Keratinocyte (primary cell): Measurements from ENCODE around the gene SLC1A5. TPM values are rescaled to one million over a fixed set of nuclear protein-coding genes. Genes with fewer than 3 reads are reported as not detected.
"Not testable (repeated sequence)": the region's sequence is repeated elsewhere in the genome, so short reads cannot be mapped to it uniquely, and the experiment has no call there.

Experiments
- DNase-seq: peaks from one replicate; pipeline ENCODE4 v3.0.0-alpha.2; 2011; ENCODE audit warnings: low read depth, missing footprints, low spot score
- FAIRE-seq: peaks from 2 replicates; lab custom pipeline; 2011; peaks lifted over from hg19 to GRCh38; lab: Jason Lieb, UNC
- H2AFZ ChIP-seq: 2 replicates; pipeline ENCODE4 v1.6.0; 2012; ENCODE audit warnings: low read length, control low read depth, inconsistent platforms; ENCODE audit not compliant: control insufficient read depth
- H3K27ac ChIP-seq: 2 replicates; pipeline ENCODE4 v1.5.1; 2011; ENCODE audit warnings: low read length; ENCODE audit not compliant: control insufficient read depth, insufficient read depth
- H3K27me3 ChIP-seq: 3 replicates; pipeline ENCODE4 v1.6.0; 2011; ENCODE audit warnings: low read length; ENCODE audit not compliant: control insufficient read depth, insufficient read depth; ENCODE audit errors: extremely low read depth
- H3K36me3 ChIP-seq, 2 experiments: 2 replicates in 1 of 2; 3 replicates in 1 of 2; pipeline ENCODE4 v1.5.1; 2011; ENCODE audit warnings: low read length in 2 of 2, mild to moderate bottlenecking in 1 of 2; ENCODE audit not compliant: control insufficient read depth in 2 of 2, insufficient read depth in 2 of 2; ENCODE audit errors: extremely low read depth in 1 of 2
- H3K4me1 ChIP-seq: 3 replicates; pipeline ENCODE4 v1.5.1; 2011; ENCODE audit warnings: low read length; ENCODE audit not compliant: control insufficient read depth, insufficient read depth; ENCODE audit errors: extremely low read depth
- H3K4me2 ChIP-seq: 3 replicates; pipeline ENCODE4 v1.6.0; 2011; ENCODE audit warnings: low read depth, low read length; ENCODE audit not compliant: control insufficient read depth, insufficient read depth; ENCODE audit errors: extremely low read depth
- H3K4me3 ChIP-seq, 3 experiments: fragments of 200-600 bp in 1 of 3; sonication (generic) in 1 of 3; 2 replicates in 2 of 3; 3 replicates in 1 of 3; pipeline ENCODE4 v1.5.1; 2011 to 2016; ENCODE audit warnings: low read length in 3 of 3, mild to moderate bottlenecking in 3 of 3, control low read depth in 2 of 3, inconsistent platforms in 1 of 3, low read depth in 1 of 3, mixed read lengths in 1 of 3, mixed run types in 1 of 3, moderate library complexity in 1 of 3; ENCODE audit not compliant: control insufficient read depth in 2 of 3, insufficient read depth in 2 of 3; ENCODE audit errors: extremely low read depth in 1 of 3
- H3K79me2 ChIP-seq: 2 replicates; pipeline ENCODE4 v1.6.0; 2012; ENCODE audit warnings: low read length; ENCODE audit not compliant: control insufficient read depth, insufficient read depth
- H3K9ac ChIP-seq: 3 replicates; pipeline ENCODE4 v1.6.0; 2011; ENCODE audit warnings: low read length; ENCODE audit not compliant: control insufficient read depth, insufficient read depth; ENCODE audit errors: extremely low read depth
- H3K9me1 ChIP-seq: 3 replicates; pipeline ENCODE4 v1.6.0; 2011; ENCODE audit warnings: low read length; ENCODE audit not compliant: control insufficient read depth, insufficient read depth; ENCODE audit errors: extremely low read depth
- H3K9me3 ChIP-seq: 2 replicates; pipeline ENCODE4 v1.5.1; 2012; ENCODE audit warnings: low read depth, low read length; ENCODE audit not compliant: control insufficient read depth
- H4K20me1 ChIP-seq: 3 replicates; pipeline ENCODE4 v1.6.0; 2011; ENCODE audit warnings: low read length; ENCODE audit not compliant: control insufficient read depth, insufficient read depth; ENCODE audit errors: extremely low read depth
- CTCF ChIP-seq, 3 experiments: IDR thresholded peaks in 1 of 3; conservative IDR thresholded peaks in 1 of 3; optimal IDR thresholded peaks in 1 of 3; 2 replicates in 2 of 3; 3 replicates in 1 of 3; pipeline versions ENCODE3 to v1.5.1; 2011; ENCODE audit warnings: low read length in 3 of 3, mild to moderate bottlenecking in 3 of 3, moderate library complexity in 2 of 3, control low read depth in 1 of 3, inconsistent platforms in 1 of 3; ENCODE audit not compliant: insufficient read depth in 2 of 3; ENCODE audit errors: extremely low read depth in 1 of 3
- EZH2 ChIP-seq: IDR thresholded peaks from one replicate; pipeline ENCODE4 v1.6.1; 2012; ENCODE audit warnings: inconsistent platforms, mild to moderate bottlenecking, low read length, moderate library complexity
- dilution Hi-C: fragments of 300-500 bp; cut with MboI; formaldehyde crosslinking; loops from one replicate; pipeline ENCODE4 v1.7.0; 2020; ENCODE audit warnings: low sequenced_read_pairs; ENCODE audit not compliant: extremely low pct_ligation_motif_present
- polyA plus RNA-seq, 5 experiments: library from polyadenylated mRNA; depleted of rRNA in 3 of 5; stranded (reverse) in 3 of 5; stranded (forward) in 1 of 5; unstranded in 1 of 5; fragments of >200 nt; gene quantifications; 1 replicate in 1 of 5; 2 replicates in 3 of 5; 3 replicates in 1 of 5; pipeline versions ENCODE4 v1.2.1 to v1.2.3, GENCODE V29; 2011 to 2012; ENCODE audit warnings: missing spikeins in 2 of 5, low read depth in 1 of 5, low replicate concordance in 1 of 5

The SLC1A5 gene
- polyA plus RNA-seq, 1 donor (not counting 4 experiments of a cell fraction or from before 2014, with no cell fraction given), result 90.4 TPM

DNA sequence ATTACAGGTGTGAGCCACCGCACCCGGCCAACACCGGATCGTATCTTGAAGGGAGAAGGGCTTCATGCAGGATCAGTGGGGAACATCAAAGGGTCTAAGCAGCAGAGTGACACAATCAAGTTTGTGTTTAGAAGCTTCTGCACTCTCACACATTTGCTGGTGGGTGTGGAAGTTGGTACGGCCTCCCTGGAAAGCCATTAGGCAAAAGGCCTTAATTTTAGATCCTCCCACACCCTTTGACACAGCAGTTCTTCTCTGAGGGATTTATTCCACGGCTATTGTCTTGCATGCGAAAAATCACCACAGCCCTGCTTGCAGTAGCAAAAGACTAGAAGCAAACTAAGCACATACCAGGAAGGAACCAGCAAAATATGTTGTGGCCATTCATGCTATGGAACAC, 18.3 kb upstream of the SLC1A5 start:
- no peak for FAIRE-seq

GRCh38 chr19:46804432-46804831, 16.0 kb upstream of the SLC1A5 start:
- DNase-seq, H2AFZ ChIP-seq, H3K27ac ChIP-seq, H3K4me2 ChIP-seq, dilution Hi-C loops, H3K9ac ChIP-seq, H3K27me3 ChIP-seq, H3K4me1 ChIP-seq, FAIRE-seq, H3K79me2 ChIP-seq, H3K36me3 ChIP-seq, H3K4me3 ChIP-seq, H3K9me3 ChIP-seq, H3K9me1 ChIP-seq, H4K20me1 ChIP-seq: not testable (repeated sequence)

More for the DNA sequence above, 18.3 kb upstream of the SLC1A5 start:
- H3K79me2 ChIP-seq, result no peaks in the 10 kb centered on the region
- H3K9ac ChIP-seq, result no peak overlapping the region
- H3K9me1 ChIP-seq, result no peaks in the 10 kb centered on the region
- H3K4me3 ChIP-seq, result no peak overlapping the region
- no peaks in the 10 kb centered on the region for H4K20me1 ChIP-seq
- no peak for DNase-seq
- no peak overlapping the region for H2AFZ ChIP-seq
- no peak overlapping the region for H3K4me2 ChIP-seq
- H3K27me3 ChIP-seq, result no peaks in the 10 kb centered on the region
- no peaks in the 10 kb centered on the region for H3K9me3 ChIP-seq
- TF ChIP-seq EZH2, result no peak
- TF ChIP-seq CTCF (optimal IDR thresholded peaks at IDR 0.05 in 1 of 3, IDR thresholded peaks at IDR 0.05 in 1 of 3, conservative IDR thresholded peaks at IDR 0.05 in 1 of 3; ENCODE audit: extremely low read depth in 1 of 3, insufficient read depth in 2 of 3, low read length in 3 of 3), result no peak
- H3K27ac ChIP-seq, result no peak overlapping the region
- H3K4me1 ChIP-seq, result no peaks in the 10 kb centered on the region
- H3K36me3 ChIP-seq, result no peaks in the 10 kb centered on the region
- dilution Hi-C loops, result no loop called here

- Histone ChIP-seq H4K20me1 (no peaks in the 10 kb centered on the region), H3K36me3 (no peaks in the 10 kb centered on the region), H3K4me1 (no peaks in the 10 kb centered on the region), H3K4me3 (no peak overlapping the region), H3K9ac (no peak overlapping the region), H3K9me1 (no peaks in the 10 kb centered on the region), H3K4me2 (no peak overlapping the region), H3K27ac (no peak overlapping the region), H2AFZ (no peak overlapping the region), H3K9me3 (no peaks in the 10 kb centered on the region), H3K79me2 (no peaks in the 10 kb centered on the region), H3K27me3 (no peaks in the 10 kb centered on the region)
- TF ChIP-seq EZH2 (no peak), CTCF (optimal IDR thresholded peaks at IDR 0.05 in 1 of 3, IDR thresholded peaks at IDR 0.05 in 1 of 3, conservative IDR thresholded peaks at IDR 0.05 in 1 of 3; ENCODE audit: extremely low read depth in 1 of 3, insufficient read depth in 2 of 3, low read length in 3 of 3) (no peak)
- DNase-seq (no peak), FAIRE-seq (no peak)
- dilution Hi-C loops, result no loop called here
These were observed 15.2 kb upstream of the SLC1A5 start for GRCh38 chr19:46803555-46803954.
